Hematopoietic multipotent progenitor cell treated with erythropoietin and hydrocortisone succinate and interleukin-3 and kit ligand, for 8 days (in vitro differentiated cells): ENCODE data around the gene LASP1.
"Not testable (repeated sequence)": the region's sequence is repeated elsewhere in the genome, so short reads cannot be mapped to it uniquely, and the experiment has no call there.

Source experiments
- DNase-seq: peaks from one replicate; pipeline ENCODE4 v3.0.0-alpha.2; 2015

Gene LASP1

GRCh38 chr17:38869526-38870258, at the start of gene LASP1:
LASP1 (plus strand) TSS chr17:38870058; CDS start chr17:38870190, 132 bp downstream.
- peak; percentile 88 for DNase-seq

GRCh38 chr17:38824899-38825761, 44.7 kb upstream of the LASP1 start, which contains the start of gene CWC25:
CWC25 (minus strand) TSS chr17:38825321; CDS start chr17:38825183, 138 bp downstream.
- peak; percentile 94 for DNase-seq

- no peak for DNase-seq
These were observed 44.1 kb upstream of the LASP1 start for GRCh38 chr17:38825762-38826247.

- peak; percentile 31 for DNase-seq
These were observed 25.5 kb upstream of the LASP1 start for GRCh38 chr17:38844261-38844757.

GRCh38 chr17:38848557-38848891, 21.3 kb upstream of the LASP1 start:
- no peak for DNase-seq

GRCh38 chr17:38848939-38849605, 20.8 kb upstream of the LASP1 start:
- DNase-seq = no peak

- no peak for DNase-seq
These were observed 19.5 kb upstream of the LASP1 start for GRCh38 chr17:38850374-38850773.

- no peak for DNase-seq
These were observed 18.4 kb upstream of the LASP1 start for GRCh38 chr17:38851434-38851833.

GRCh38 chr17:38852771-38853291, 17.0 kb upstream of the LASP1 start:
- DNase-seq = peak; percentile 44

- DNase-seq = peak; percentile 98
These were observed 16.3 kb upstream of the LASP1 start, which contains the start of gene RPL23 for GRCh38 chr17:38853292-38854219. RPL23 (minus strand) TSS chr17:38853721; CDS start chr17:38853710, 11 bp downstream.

- not testable (repeated sequence) for DNase-seq
These were observed 14.7 kb upstream of the LASP1 start for GRCh38 chr17:38855101-38855714.

GRCh38 chr17:38857271-38857670, 12.6 kb upstream of the LASP1 start:
- no peak for DNase-seq

GRCh38 chr17:38861399-38861843, 8.4 kb upstream of the LASP1 start:
- DNase-seq = peak; percentile 76

GRCh38 chr17:38864636-38865398, 5.0 kb upstream of the LASP1 start:
- DNase-seq = peak; percentile 43

GRCh38 chr17:38867179-38867967, 2.5 kb upstream of the LASP1 start:
- peak; percentile 87 for DNase-seq

GRCh38 chr17:38867968-38868816, 1.7 kb upstream of the LASP1 start:
- peak; percentile 68 for DNase-seq

GRCh38 chr17:38868817-38869525, 887 bp upstream of the LASP1 start:
- DNase-seq = peak; percentile 90
